Measurements from ENCODE around the gene KDM2A.
A peak's percentile ranks its signal among the peaks of the same experiment; 100 is the strongest.

The KDM2A gene

DNA sequence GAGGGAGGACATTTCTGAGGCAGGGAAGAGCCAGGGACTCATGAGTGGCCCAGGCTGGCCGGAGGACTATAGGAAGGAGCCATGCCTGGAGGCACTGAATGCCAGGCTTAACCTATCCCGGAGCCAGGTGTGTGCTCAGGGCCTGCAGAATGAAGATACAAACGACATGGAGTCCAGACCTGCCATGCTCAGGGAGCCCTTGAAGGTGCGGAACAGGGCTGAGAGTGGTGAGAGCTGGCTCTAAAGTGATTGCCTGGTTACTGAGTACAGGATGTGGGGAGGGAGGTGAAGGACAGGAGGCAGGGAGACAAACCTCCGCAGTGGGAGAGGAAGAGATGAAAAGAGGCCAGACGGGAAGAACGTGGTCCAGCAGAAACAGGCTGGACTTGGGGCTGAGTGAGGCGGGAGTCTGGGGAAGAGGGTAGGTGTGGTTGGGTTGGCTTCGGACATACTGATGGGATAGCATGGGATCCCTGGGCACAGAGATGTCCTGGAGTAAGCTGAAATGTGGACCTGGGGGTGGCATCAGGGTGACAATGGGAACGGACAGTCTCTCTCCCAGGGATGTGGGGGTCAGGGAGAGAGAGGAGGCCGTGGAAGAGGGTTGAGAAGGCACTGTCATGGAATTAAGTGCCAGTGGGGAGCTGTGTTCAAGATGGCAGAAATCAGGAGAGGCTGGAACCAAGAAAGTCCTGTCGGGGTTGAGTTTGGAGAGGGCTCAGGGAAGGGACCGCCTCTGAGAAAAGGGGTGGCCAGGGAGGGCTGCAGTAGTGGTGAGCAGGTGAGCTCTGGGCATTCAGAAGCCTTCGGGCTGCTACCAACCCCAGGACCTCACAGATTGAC is 168.5 kb downstream of the KDM2A start:
- peak; percentile 28 for DNase-seq

DNA sequence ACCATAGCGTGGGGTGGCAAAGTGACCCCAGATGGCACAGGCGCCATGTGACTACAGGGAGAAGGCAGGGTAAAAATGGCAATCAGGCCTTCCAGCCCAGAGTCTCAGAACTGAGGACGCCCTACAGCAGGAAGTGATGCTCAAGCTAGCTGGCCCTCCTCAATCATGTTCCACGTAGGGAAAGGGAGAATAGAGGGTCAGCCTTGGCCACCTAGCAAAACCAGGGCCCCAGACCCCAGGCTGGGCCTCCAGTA is 169.1 kb downstream of the KDM2A start:
- DNase-seq: no peak

- DNase-seq: peak; percentile 87
Observed at GRCh38 chr11:67288452-67289225, 169.6 kb downstream of the KDM2A start.

DNA sequence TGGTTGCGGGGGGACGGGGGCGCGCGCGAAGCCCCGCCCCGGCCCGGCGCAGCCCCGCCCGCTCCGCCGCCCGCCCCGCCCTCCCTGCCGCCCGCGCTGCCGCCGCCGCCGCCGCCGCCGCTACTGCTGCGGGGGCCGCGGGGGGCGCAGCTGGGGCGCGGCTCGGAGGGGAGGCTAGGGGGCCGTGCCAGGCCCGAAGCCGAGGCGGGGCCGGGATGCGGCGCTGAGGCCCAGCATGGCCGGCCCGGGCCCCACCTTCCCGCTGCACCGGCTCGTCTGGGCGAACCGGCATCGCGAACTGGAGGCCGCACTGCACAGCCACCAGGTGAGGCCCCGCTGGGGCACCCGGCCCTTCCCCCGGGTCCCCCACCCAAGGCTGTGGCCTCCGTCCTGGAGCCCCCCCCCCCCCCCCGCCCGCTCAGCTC is 170.2 kb downstream of the KDM2A start, which contains the start of gene ANKRD13D:
Gene ANKRD13D (plus strand): TSS at position 78 of the 425 bp plus-strand sequence. CDS start 158 bp downstream, at position 236.
- no peak for DNase-seq

GRCh38 chr11:67289651-67290479 is 170.8 kb downstream of the KDM2A start:
- no peak for DNase-seq

DNA sequence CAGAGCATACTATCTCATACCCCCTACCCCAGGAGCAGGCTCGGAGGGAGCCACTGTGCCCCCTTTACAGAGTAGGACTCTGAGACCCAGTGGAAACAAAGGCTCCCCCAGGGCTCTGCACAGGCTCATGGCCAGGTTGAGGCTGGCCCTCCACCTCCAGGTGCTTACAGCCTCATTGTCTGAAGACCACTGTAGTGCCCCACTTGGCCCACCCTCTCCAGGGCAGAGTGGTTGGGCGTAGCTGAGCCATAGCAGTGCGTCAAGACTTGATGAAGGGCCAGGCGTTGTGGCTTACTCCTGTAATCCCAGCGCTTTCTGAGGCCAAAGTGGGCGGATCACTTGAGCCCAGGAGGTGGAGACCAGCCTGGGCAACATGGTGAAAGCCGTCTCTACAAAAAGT is 171.7 kb downstream of the KDM2A start:
- DNase-seq: no peak

- DNase-seq: no peak
Observed at GRCh38 chr11:67291481-67292381, 172.7 kb downstream of the KDM2A start.

- DNase-seq: no peak
Observed at GRCh38 chr11:67292671-67293070, 173.6 kb downstream of the KDM2A start.

- no peak for DNase-seq
Observed at GRCh38 chr11:67293090-67293489, 174.0 kb downstream of the KDM2A start.

DNA sequence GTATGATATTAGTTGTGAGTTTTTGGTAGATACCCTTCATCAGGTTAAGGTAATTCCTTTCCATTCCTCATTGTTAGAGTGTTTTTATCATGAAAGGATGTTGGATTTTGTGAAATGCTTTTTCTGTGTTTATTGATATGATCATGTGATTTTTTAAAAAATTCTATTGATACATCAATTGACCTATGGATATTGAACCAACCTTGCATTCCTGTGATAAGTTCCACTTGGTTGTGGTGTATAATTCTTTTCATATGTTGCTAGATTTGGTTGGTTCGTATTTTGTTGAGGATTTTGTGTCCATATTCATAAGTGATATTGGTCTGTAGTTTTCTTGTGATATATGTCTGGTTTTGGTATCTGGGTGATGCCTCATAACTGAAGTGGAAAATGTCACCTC is 176.8 kb downstream of the KDM2A start:
- DNase-seq: no peak

GRCh38 chr11:67298786-67299185 is 179.7 kb downstream of the KDM2A start:
- DNase-seq: no peak

GRCh38 chr11:67299471-67300191 is 180.6 kb downstream of the KDM2A start:
- DNase-seq: no peak

- DNase-seq: no peak
Observed at GRCh38 chr11:67300256-67300755, 181.2 kb downstream of the KDM2A start.

- DNase-seq: no peak
Observed at GRCh38 chr11:67300756-67301312, 181.8 kb downstream of the KDM2A start.

- no peak for DNase-seq
Observed at GRCh38 chr11:67301313-67301921, 182.4 kb downstream of the KDM2A start.

DNA sequence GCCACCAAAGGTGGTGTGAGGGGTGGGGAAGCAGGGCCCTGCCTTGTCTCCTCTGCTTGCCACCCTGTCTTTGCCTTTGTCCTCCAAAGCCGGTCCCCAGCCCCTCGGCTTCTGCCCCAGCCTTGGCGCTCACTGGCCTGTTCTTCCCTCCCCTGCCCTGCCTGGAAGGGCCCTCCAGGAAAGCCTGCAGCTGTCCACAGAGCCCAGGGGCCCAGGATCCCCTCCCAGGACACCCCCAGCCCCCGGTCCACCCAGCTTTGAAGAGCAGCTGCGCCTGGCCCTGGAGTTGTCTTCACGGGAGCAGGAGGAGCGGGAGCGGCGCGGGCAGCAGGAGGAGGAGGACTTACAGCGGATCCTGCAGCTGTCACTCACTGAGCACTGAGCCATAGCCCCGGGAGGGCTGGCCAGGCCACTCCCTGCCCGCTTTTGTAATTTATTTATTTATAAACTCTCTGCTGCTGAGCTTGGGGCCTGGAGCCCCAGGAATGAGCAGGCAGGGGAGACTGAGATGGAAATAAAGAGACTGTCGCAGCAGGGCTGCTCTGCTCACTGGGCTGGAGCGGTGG is 183.0 kb downstream of the KDM2A start:
- no peak for DNase-seq

DNA sequence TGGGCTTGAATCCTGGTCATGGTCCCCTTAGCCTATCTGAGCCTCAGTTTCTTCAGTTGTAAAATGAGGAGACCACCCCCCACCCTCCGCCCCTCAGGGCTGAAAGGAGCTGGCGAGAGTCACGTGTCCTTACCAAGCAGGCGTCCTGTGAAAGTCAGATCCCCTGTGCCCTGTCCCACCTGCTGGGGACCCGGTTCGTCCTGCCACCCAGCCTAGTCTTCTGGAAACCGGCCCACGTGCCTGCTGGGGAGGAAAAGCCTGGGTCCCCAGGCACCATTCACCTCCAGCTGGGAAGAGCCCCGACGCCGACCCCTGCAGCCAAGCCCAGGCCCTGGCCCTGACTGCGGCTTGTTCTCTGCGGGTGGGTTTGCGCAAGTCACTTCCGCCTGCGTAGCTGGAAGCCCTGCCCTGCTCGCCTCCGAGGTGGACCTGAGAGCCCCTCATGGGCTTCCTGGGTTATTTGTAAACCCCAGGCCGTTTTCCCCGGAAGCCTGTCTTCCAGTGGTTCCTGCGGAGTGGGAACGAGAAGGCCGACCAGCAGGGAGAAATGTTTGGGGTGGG is 183.6 kb downstream of the KDM2A start:
- no peak for DNase-seq

DNA sequence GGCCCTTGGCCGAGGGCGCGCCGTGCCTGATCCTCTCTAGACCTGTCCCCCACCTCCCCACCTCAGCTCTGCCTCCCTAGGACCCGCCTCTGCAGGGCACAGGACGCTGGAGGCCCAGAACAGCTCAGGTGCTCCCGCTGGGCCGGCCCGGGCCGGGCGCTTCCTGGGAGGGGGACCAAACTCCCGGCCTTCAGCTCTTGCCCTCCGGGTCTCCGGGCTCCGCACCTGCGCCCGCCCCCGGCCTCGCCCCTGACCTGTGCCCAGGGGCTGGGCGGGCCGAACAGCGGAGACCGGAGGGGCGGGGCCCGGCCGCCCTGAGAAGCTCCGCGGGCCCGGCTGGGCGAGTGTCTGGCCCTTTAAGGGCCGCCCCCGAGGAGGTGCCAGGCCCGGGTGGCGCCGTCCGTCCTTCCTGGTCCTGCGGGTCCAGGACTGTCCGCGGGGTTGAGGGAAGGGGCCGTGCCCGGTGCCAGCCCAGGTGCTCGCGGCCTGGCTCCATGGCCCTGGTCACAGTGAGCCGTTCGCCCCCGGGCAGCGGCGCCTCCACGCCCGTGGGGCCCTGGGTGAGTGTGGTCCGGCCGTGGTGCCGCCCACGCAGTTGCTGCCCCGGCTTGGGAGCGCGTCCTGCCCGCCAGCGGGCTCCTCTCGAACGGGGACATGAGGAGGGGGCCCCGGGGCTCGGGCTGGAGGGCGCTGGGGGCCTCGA is 184.2 kb downstream of the KDM2A start, which contains the start of gene SSH3:
Gene SSH3 (plus strand): TSS at position 399 of the 703 bp plus-strand sequence. CDS start 96 bp downstream, at position 495.
- DNase-seq: peak; percentile 59

- DNase-seq: no peak
Observed at GRCh38 chr11:67303835-67304411, 184.9 kb downstream of the KDM2A start.
